Measurements from ENCODE around the gene FAM234A.
"Not testable (repeated sequence)": the region's sequence is repeated elsewhere in the genome, so short reads cannot be mapped to it uniquely, and the experiment has no call there.

FAM234A gene

GRCh38 chr16:234468-235305, at the start of gene FAM234A:
Gene FAM234A (plus strand): TSS chr16:234821. CDS start chr16:254414, 19,593 bp downstream.
- peak; percentile 71 for DNase-seq

- no peak for DNase-seq
Observed at GRCh38 chr16:185213-185612, 49.4 kb upstream of the FAM234A start.

- DNase-seq, result no peak
Observed at GRCh38 chr16:185691-186090, 48.9 kb upstream of the FAM234A start.

GRCh38 chr16:187330-187729, 47.3 kb upstream of the FAM234A start:
- no peak for DNase-seq

- DNase-seq, result no peak
Observed at GRCh38 chr16:188674-189073, 45.9 kb upstream of the FAM234A start.

- no peak for DNase-seq
Observed at GRCh38 chr16:189604-190186, 44.9 kb upstream of the FAM234A start.

GRCh38 chr16:191831-192230, 42.8 kb upstream of the FAM234A start:
- no peak for DNase-seq

GRCh38 chr16:192686-193085, 41.9 kb upstream of the FAM234A start:
- no peak for DNase-seq

- DNase-seq, result no peak
Observed at GRCh38 chr16:193441-193840, 41.2 kb upstream of the FAM234A start.

GRCh38 chr16:194516-194915, 40.1 kb upstream of the FAM234A start:
- no peak for DNase-seq

- DNase-seq, result no peak
Observed at GRCh38 chr16:200388-200787, 34.2 kb upstream of the FAM234A start.

GRCh38 chr16:203246-203645, 31.4 kb upstream of the FAM234A start:
- DNase-seq, result no peak

- not testable (repeated sequence) for DNase-seq
Observed at GRCh38 chr16:204046-204445, 30.6 kb upstream of the FAM234A start.

GRCh38 chr16:209359-209758, 25.3 kb upstream of the FAM234A start:
- not testable (repeated sequence) for DNase-seq

- DNase-seq, result not testable (repeated sequence)
Observed at GRCh38 chr16:211631-212180, 22.9 kb upstream of the FAM234A start.

- no peak for DNase-seq
Observed at GRCh38 chr16:212999-213398, 21.6 kb upstream of the FAM234A start.

- DNase-seq, result no peak
Observed at GRCh38 chr16:220021-220420, 14.6 kb upstream of the FAM234A start.

- DNase-seq, result peak; percentile 10
Observed at GRCh38 chr16:228151-228851, 6.3 kb upstream of the FAM234A start.

- DNase-seq, result peak; percentile 57
Observed at GRCh38 chr16:228852-229730, 5.5 kb upstream of the FAM234A start, which contains the start of gene LUC7L. Gene LUC7L (minus strand): TSS chr16:229449. CDS start chr16:229339, 110 bp downstream.

GRCh38 chr16:229731-230281, 4.8 kb upstream of the FAM234A start:
- no peak for DNase-seq

- not testable (repeated sequence) for DNase-seq
Observed at GRCh38 chr16:230351-230750, 4.3 kb upstream of the FAM234A start.

- no peak for DNase-seq
Observed at GRCh38 chr16:230949-231348, 3.7 kb upstream of the FAM234A start.

All from NCI-H2029 treated with DMSO at 0.1 percent for 48 hours (cell line).